ENCODE measurements around the gene SERINC3.

DNA sequence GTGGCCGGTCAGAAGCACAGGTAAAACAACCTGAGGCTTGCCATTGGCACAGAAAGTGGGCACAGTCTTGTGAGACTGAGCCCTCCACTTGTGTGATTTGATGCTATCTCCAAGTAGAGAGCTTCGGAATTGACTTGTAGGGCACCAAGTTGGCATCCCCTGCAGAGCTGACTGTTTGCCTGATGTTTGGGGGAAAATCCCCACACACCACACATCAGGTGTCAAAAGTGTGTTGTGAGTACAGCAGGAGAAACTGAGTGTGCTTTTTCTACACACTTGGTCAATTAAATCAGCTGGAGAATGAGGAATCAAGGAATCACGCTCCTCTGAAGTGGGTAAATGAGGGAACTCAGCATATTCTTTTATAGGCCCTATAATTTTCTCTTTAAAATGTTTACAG is 989 bp downstream of the SERINC3 start:
- TF ChIP-seq ZNF274 (IDR thresholded peaks at IDR 0.05; ENCODE audit: low read depth, low read length) (no peak), YY1 (IDR thresholded peaks at IDR 0.05; ENCODE audit: insufficient read depth, insufficient read length) (no peak), SUZ12 (IDR thresholded peaks at IDR 0.05; ENCODE audit: extremely low read depth, insufficient read depth, insufficient read length) (no peak)
